CD4-positive, alpha-beta T cell treated with Interleukin-4 for 1 hour (primary cell): ENCODE data around the gene METRN.

Experiments used
- DNase-seq, 2 donors: peaks; one replicate each; pipeline ENCODE4 v3.0.0-alpha.2; 2020 to 2022

METRN gene

GRCh38 chr16:711084-711483 is 3.8 kb upstream of the METRN start:
- DNase-seq, result no peak

- DNase-seq, result peak; percentile 78
These were observed 3.2 kb upstream of the METRN start for GRCh38 chr16:711548-712320.

- DNase-seq, result peak; percentile 40 to 53
These were observed 2.1 kb upstream of the METRN start for GRCh38 chr16:712740-713250.

GRCh38 chr16:714079-714478 is 839 bp upstream of the METRN start:
- DNase-seq, result no peak

- DNase-seq, result no peak
These were observed 720 bp downstream of the METRN start for GRCh38 chr16:715477-716199.

- DNase-seq, result no peak
These were observed 1.3 kb downstream of the METRN start for GRCh38 chr16:716200-716568.

- no peak for DNase-seq
These were observed 1.9 kb downstream of the METRN start for GRCh38 chr16:716768-717325.

GRCh38 chr16:717450-718245 is 2.7 kb downstream of the METRN start:
- no peak for DNase-seq

- DNase-seq, result no peak
These were observed 3.5 kb downstream of the METRN start for GRCh38 chr16:718389-718788.

GRCh38 chr16:718922-719321 is 4.0 kb downstream of the METRN start:
- DNase-seq, result no peak

GRCh38 chr16:719815-720446 is 5.0 kb downstream of the METRN start:
- DNase-seq, result no peak

GRCh38 chr16:720447-720989 is 5.6 kb downstream of the METRN start:
- peak in 1 of 2 donors; percentile 43 for DNase-seq

GRCh38 chr16:720990-721764 is 6.3 kb downstream of the METRN start, which contains the start of gene ANTKMT:
ANTKMT (plus strand) TSS chr16:721146; CDS start chr16:721275, 129 bp downstream.
- DNase-seq, result peak; percentile 80 to 82

GRCh38 chr16:721765-722540 is 7.0 kb downstream of the METRN start:
- peak in 1 of 2 donors; percentile 42 for DNase-seq

GRCh38 chr16:722835-723633 is 8.1 kb downstream of the METRN start:
- DNase-seq, result no peak

- no peak for DNase-seq
These were observed 8.8 kb downstream of the METRN start for GRCh38 chr16:723695-724094.

GRCh38 chr16:724188-725040 is 9.5 kb downstream of the METRN start:
- DNase-seq, result no peak

GRCh38 chr16:725041-725376 is 10.1 kb downstream of the METRN start:
- DNase-seq, result no peak
